Esophagus squamous epithelium (tissue), 5 donors: ENCODE results near the gene SLC35F6. TPM values are rescaled to one million over a fixed set of nuclear protein-coding genes. Genes with fewer than 3 reads are reported as not detected.
A peak's percentile ranks its signal among the peaks of the same experiment; 100 is the strongest.

Experiments used
- DNase-seq: peaks from one replicate; lab custom pipeline; 2025; lab: John Stamatoyannopoulos, UW
- H3K27ac ChIP-seq, 4 donors: fragments of 200-600 bp; sonication (generic); one replicate each; pipeline ENCODE4 v1.5.1; 2016 to 2019; ENCODE audit warnings: mild to moderate bottlenecking in 1 of 4
- H3K27me3 ChIP-seq, 4 donors: fragments of 200-600 bp; sonication (generic); 1 replicate in 3 of 4; 2 replicates in 1 of 4; pipeline versions ENCODE4 v1.5.1 to v1.6.0; 2017 to 2021; ENCODE audit warnings: antibody characterized with exemption in 1 of 4
- H3K36me3 ChIP-seq, 3 donors: fragments of 200-600 bp; sonication (generic); one replicate each; pipeline ENCODE4 v1.5.1; 2016 to 2019
- H3K4me1 ChIP-seq, 3 donors: fragments of 200-600 bp; sonication (generic); one replicate each; pipeline ENCODE4 v1.5.1; 2017 to 2019
- H3K4me3 ChIP-seq, 4 donors: fragments of 200-600 bp; sonication (generic); 1 replicate in 3 of 4; 2 replicates in 1 of 4; pipeline ENCODE4 v1.5.1; 2016 to 2019; ENCODE audit warnings: mild to moderate bottlenecking in 2 of 4, moderate library complexity in 1 of 4
- H3K9me3 ChIP-seq, 3 donors: fragments of 200-600 bp; sonication (generic); one replicate each; pipeline ENCODE4 v1.5.1; 2016 to 2019
- CTCF ChIP-seq, 6 experiments: fragments of 450-650 bp in 4 of 6; fragments of 200-600 bp in 2 of 6; sonication (generic) in 2 of 6; IDR thresholded peaks; one replicate each; pipeline ENCODE4 v1.5.1; 2016 to 2019; ENCODE audit warnings: antibody characterized with exemption in 6 of 6, mild to moderate bottlenecking in 4 of 6, moderate library complexity in 4 of 6
- POLR2A ChIP-seq, 4 donors: fragments of 450-650 bp; IDR thresholded peaks; one replicate each; pipeline ENCODE4 v1.6.1; 2017; ENCODE audit warnings: antibody characterized with exemption in 4 of 4, mild to moderate bottlenecking in 4 of 4, moderate library complexity in 3 of 4
- WGBS, 2 donors: methylation state at CpG; one replicate each; pipeline ENCODE4 v1.1.5; 2018; 5-methylcytosine and 5-hydroxymethylcytosine counted together
- intact Hi-C: fragments of 100-400 bp; cut with DNase I; formaldehyde crosslinking; loops from one replicate; pipeline ENCODE4 v1.15.0; 2022
- total RNA-seq, 4 donors: library from RNA; depleted of rRNA; stranded (reverse); fragments of >200 nt; gene quantifications; one replicate each; pipeline ENCODE4 v1.1.0, GENCODE V29; 2016
- donor health status: DM: yes; HTN: yes; CAD: no.

SLC35F6 gene
- total RNA-seq, 4 donors from 2014 or later, result 39.6 to 61.4 (median 48.0) TPM

GRCh38 chr2:26769089-26769761 lies 5.1 kb downstream of the SLC35F6 start:
- WGBS, 2 donors, result 17% methylated on average over 7 of the region's 14 CpGs; no CpG with 5 or more reads in 1 of the 2 donors
- peak; percentile 30 for DNase-seq
- Histone ChIP-seq H3K4me1 (peaks cover 77 to 98% (median 83%) of the 10 kb centered on the region in 3 donors), H3K4me3 (peak overlapping the region in 2 of 4 donors; percentile 1 to 16), H3K36me3 (peaks cover 0 to 10% (median 0%) of the 10 kb centered on the region in 3 donors), H3K27ac (peak overlapping the region; percentile 87 to 98 (median 94)), H3K9me3 (no peaks in the 10 kb centered on the region), H3K27me3 (no peaks in the 10 kb centered on the region)
- peak in 1 of 4 donors; percentile 57 for TF ChIP-seq POLR2A (IDR thresholded peaks at IDR 0.05)
- no peak for TF ChIP-seq CTCF (IDR thresholded peaks at IDR 0.05)
- intact Hi-C loops, result no loop called here

- H3K27me3 ChIP-seq, result no peaks in the 10 kb centered on the region
- 40% methylated on average over 1 of the region's 6 CpGs; no CpG with 5 or more reads in 1 of the 2 donors for WGBS, 2 donors
- intact Hi-C loops, result no loop called here
- H3K27ac ChIP-seq, result peak overlapping the region; percentile 87 to 98 (median 94)
- TF ChIP-seq CTCF (IDR thresholded peaks at IDR 0.05) (peak in 4 of 6 experiments; percentile 19 to 54 (median 44)), POLR2A (IDR thresholded peaks at IDR 0.05) (no peak)
- peaks cover 9 to 29% (median 18%) of the 10 kb centered on the region in 3 donors for H3K36me3 ChIP-seq
- H3K4me1 ChIP-seq, result peaks cover 64 to 88% (median 72%) of the 10 kb centered on the region in 3 donors
- peak overlapping the region in 1 of 4 donors; percentile 26 for H3K4me3 ChIP-seq
- no peak for DNase-seq
- H3K9me3 ChIP-seq, result no peaks in the 10 kb centered on the region
These were observed 7.0 kb downstream of the SLC35F6 start for GRCh38 chr2:26770986-26771586.

- Histone ChIP-seq H3K27ac (peak overlapping the region; percentile 87 to 98 (median 94)), H3K36me3 (peaks cover 14 to 41% (median 25%) of the 10 kb centered on the region in 3 donors), H3K27me3 (no peaks in the 10 kb centered on the region), H3K9me3 (no peaks in the 10 kb centered on the region), H3K4me1 (peaks cover 53 to 80% (median 60%) of the 10 kb centered on the region in 3 donors), H3K4me3 (peak overlapping the region in 1 of 4 donors; percentile 8)
- TF ChIP-seq CTCF (IDR thresholded peaks at IDR 0.05) (no peak), POLR2A (IDR thresholded peaks at IDR 0.05) (peak in 2 of 4 donors; percentile 24 to 45)
- intact Hi-C loops, result no loop called here
- 26 to 29% methylated on average over 11 to 12 of the region's 13 CpGs for WGBS, 2 donors
- DNase-seq, result peak; percentile 44
These were observed 8.2 kb downstream of the SLC35F6 start for GRCh38 chr2:26772064-26773001.

- 77 to 98% methylated on average over 4 to 5 of the region's 5 CpGs for WGBS, 2 donors
- peaks cover 29 to 81% (median 57%) of the 10 kb centered on the region in 3 donors for H3K36me3 ChIP-seq
- intact Hi-C loops, result no loop called here
- TF ChIP-seq CTCF (IDR thresholded peaks at IDR 0.05) (no peak), POLR2A (IDR thresholded peaks at IDR 0.05) (no peak)
- H3K27ac ChIP-seq, result no peak overlapping the region
- H3K9me3 ChIP-seq, result no peaks in the 10 kb centered on the region
- peaks cover 20 to 41% (median 21%) of the 10 kb centered on the region in 3 donors for H3K4me1 ChIP-seq
- no peak overlapping the region for H3K4me3 ChIP-seq
- DNase-seq, result no peak
- H3K27me3 ChIP-seq, result no peaks in the 10 kb centered on the region
These were observed 12.2 kb downstream of the SLC35F6 start for GRCh38 chr2:26776195-26776800.
